GM18868 (cell line): ENCODE results near the gene TROAP.
"Not testable (repeated sequence)": the region's sequence is repeated elsewhere in the genome, so short reads cannot be mapped to it uniquely, and the experiment has no call there.

ENCODE experiments used
- ATAC-seq: cut with Tn5 transposase; IDR thresholded peaks from one replicate; pipeline ENCODE4 v1.9.1; 2021; ENCODE audit warnings: mild to moderate bottlenecking, moderate library complexity; ENCODE audit not compliant: unreplicated experiment

TROAP gene

DNA sequence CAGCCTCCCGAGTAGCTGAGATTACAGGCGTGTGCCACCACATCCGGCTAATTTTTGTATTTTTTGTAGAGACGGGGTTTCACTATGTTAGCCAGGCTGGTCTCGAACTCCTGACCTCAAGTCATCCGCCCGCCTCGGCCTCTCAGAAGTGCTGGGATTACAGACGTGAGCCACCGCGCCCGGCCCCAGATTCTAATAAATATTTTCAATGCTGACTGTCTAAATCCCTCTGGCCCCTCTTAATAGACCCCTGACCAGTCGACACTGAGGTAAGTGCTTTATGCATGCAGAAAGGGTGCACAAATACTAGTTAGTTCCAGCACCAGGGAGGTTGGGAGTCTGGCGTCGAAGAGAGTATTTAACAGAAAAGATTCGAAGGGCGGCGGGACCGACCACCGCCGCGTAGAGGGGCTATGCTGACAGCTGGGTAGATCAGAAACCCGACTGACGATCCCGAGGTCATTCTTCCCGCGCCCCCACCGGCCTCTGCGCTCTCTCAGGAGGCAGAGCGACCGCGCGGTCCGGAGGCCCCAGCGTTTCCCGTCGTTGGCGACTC is 43.1 kb downstream of the TROAP start:
- ATAC-seq: no peak

- peak; percentile 66 for ATAC-seq
Measured at GRCh38 chr12:49366652-49367380, 43.8 kb downstream of the TROAP start.

GRCh38 chr12:49367381-49368239 is 44.6 kb downstream of the TROAP start, which contains the start of gene SPATS2:
Gene SPATS2 (plus strand): TSS chr12:49367462. CDS start chr12:49461013, 93,551 bp downstream.
- ATAC-seq: no peak

GRCh38 chr12:49368240-49368600 is 45.2 kb downstream of the TROAP start:
- no peak for ATAC-seq

- ATAC-seq: peak; percentile 42
Measured at GRCh38 chr12:49369411-49370145, 46.5 kb downstream of the TROAP start.

DNA sequence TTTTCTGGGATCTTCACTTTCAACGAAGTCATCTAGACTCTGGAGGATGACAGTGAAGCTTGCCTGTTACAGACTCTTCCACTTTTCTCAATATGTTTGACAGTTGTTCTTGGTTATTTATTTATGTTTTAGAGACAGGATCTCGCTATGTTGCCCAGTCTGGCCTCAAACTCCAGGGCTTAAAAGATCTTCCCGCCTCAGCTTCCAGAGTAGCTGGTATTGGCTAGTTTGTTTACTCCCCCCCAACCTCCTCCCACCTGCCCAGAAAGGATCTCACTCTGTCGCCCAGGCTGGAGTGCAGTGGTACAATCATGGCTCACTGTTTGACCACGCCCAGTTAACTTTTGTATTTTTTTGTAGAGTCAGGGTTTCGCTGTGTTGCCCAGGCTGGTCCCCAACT is 47.5 kb downstream of the TROAP start:
- no peak for ATAC-seq

GRCh38 chr12:49375406-49375805 is 52.4 kb downstream of the TROAP start:
- no peak for ATAC-seq

- ATAC-seq: no peak
Measured at GRCh38 chr12:49377386-49377785, 54.3 kb downstream of the TROAP start.

DNA sequence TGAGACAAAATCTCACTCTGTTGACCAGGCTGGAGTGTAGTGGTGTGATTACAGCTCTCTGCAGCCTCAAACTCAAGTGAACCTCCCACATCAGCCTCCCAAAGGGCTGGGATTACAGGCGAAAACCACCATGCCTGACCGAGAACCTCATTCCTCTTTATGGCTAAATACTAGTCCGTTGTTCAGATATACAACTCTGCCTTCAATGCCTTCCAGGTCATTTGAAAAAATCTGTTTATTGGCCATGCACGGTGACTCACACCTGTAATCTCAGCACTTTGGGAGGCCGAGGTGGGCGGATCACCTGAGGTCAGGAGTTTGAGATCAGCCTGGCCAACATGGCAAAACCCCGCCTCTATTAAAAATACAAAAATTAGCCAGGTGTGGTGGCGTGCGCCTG is 57.1 kb downstream of the TROAP start:
- not testable (repeated sequence) for ATAC-seq
